ES-I3 (cell line): ENCODE data around the gene ALDH3B1.
A peak's percentile ranks its signal among the peaks of the same experiment; 100 is the strongest.

ENCODE experiments used
- H3K36me3 ChIP-seq: 2 replicates; pipeline ENCODE4 v1.6.1; 2013; ENCODE audit warnings: mild to moderate bottlenecking, low read length, control low read depth, moderate library complexity; ENCODE audit not compliant: insufficient read depth
- H3K4me1 ChIP-seq: 2 replicates; pipeline ENCODE4 v1.6.1; 2013; ENCODE audit warnings: mild to moderate bottlenecking, control low read depth, low read length; ENCODE audit not compliant: insufficient read depth
- H3K9ac ChIP-seq: 2 replicates; pipeline ENCODE4 v1.6.1; 2013; ENCODE audit warnings: low read depth, mild to moderate bottlenecking, low read length, moderate library complexity
- H3K9me3 ChIP-seq: 2 replicates; pipeline ENCODE4 v1.6.1; 2013; ENCODE audit warnings: mild to moderate bottlenecking, low read length, moderate library complexity; ENCODE audit not compliant: control insufficient read depth, insufficient read depth

The ALDH3B1 gene

GRCh38 chr11:68004551-68005335, 5.4 kb upstream of the ALDH3B1 start:
- peaks cover 10% of the 10 kb centered on the region; the same call in 1 of the 2 replicates for H3K4me1 ChIP-seq

GRCh38 chr11:68006606-68007166, 3.4 kb upstream of the ALDH3B1 start:
- Histone ChIP-seq H3K9ac (no peak overlapping the region), H3K4me1 (peaks cover 25% of the 10 kb centered on the region; the same call in 1 of the 2 replicates), H3K9me3 (no peaks in the 10 kb centered on the region), H3K36me3 (no peaks in the 10 kb centered on the region)

More at GRCh38 chr11:68004551-68005335, 5.4 kb upstream of the ALDH3B1 start:
- Histone ChIP-seq H3K9ac (peak overlapping the region; percentile 49; the same call in 1 of the 2 replicates), H3K36me3 (no peaks in the 10 kb centered on the region), H3K9me3 (no peaks in the 10 kb centered on the region)

- no peaks in the 10 kb centered on the region for H3K9me3 ChIP-seq
- peaks cover 25% of the 10 kb centered on the region; the same call in 1 of the 2 replicates for H3K4me1 ChIP-seq
- no peaks in the 10 kb centered on the region for H3K36me3 ChIP-seq
- H3K9ac ChIP-seq = no peak overlapping the region
Observed at GRCh38 chr11:68007498-68008380, 2.4 kb upstream of the ALDH3B1 start.

- Histone ChIP-seq H3K9me3 (no peaks in the 10 kb centered on the region), H3K4me1 (peaks cover 25% of the 10 kb centered on the region; the same call in 1 of the 2 replicates), H3K36me3 (no peaks in the 10 kb centered on the region), H3K9ac (no peak overlapping the region)
Observed at GRCh38 chr11:68008381-68009337, 1.5 kb upstream of the ALDH3B1 start.

- Histone ChIP-seq H3K36me3 (no peaks in the 10 kb centered on the region), H3K9me3 (no peaks in the 10 kb centered on the region), H3K9ac (no peak overlapping the region), H3K4me1 (peaks cover 23% of the 10 kb centered on the region; the same call in 1 of the 2 replicates)
Observed at GRCh38 chr11:68009391-68010089, 587 bp upstream of the ALDH3B1 start.

GRCh38 chr11:68011051-68011943, 1.2 kb downstream of the ALDH3B1 start:
- Histone ChIP-seq H3K4me1 (peaks cover 23% of the 10 kb centered on the region; the same call in 1 of the 2 replicates), H3K9me3 (no peaks in the 10 kb centered on the region), H3K9ac (no peak overlapping the region), H3K36me3 (no peaks in the 10 kb centered on the region)

GRCh38 chr11:68012044-68012842, 2.1 kb downstream of the ALDH3B1 start:
- no peaks in the 10 kb centered on the region for H3K9me3 ChIP-seq
- H3K9ac ChIP-seq = no peak overlapping the region
- peaks cover 27% of the 10 kb centered on the region; the same call in 1 of the 2 replicates for H3K4me1 ChIP-seq
- H3K36me3 ChIP-seq = no peaks in the 10 kb centered on the region

GRCh38 chr11:68012843-68013610, 2.9 kb downstream of the ALDH3B1 start:
- no peaks in the 10 kb centered on the region for H3K9me3 ChIP-seq
- no peak overlapping the region for H3K9ac ChIP-seq
- peaks cover 27% of the 10 kb centered on the region; the same call in 1 of the 2 replicates for H3K4me1 ChIP-seq
- H3K36me3 ChIP-seq = no peaks in the 10 kb centered on the region

- Histone ChIP-seq H3K36me3 (no peaks in the 10 kb centered on the region), H3K4me1 (peaks cover 27% of the 10 kb centered on the region; the same call in 1 of the 2 replicates), H3K9me3 (no peaks in the 10 kb centered on the region), H3K9ac (no peak overlapping the region)
Observed at GRCh38 chr11:68013611-68014156, 3.6 kb downstream of the ALDH3B1 start.

GRCh38 chr11:68014157-68014946, 4.2 kb downstream of the ALDH3B1 start:
- no peaks in the 10 kb centered on the region for H3K36me3 ChIP-seq
- peaks cover 27% of the 10 kb centered on the region; the same call in 1 of the 2 replicates for H3K4me1 ChIP-seq
- no peaks in the 10 kb centered on the region for H3K9me3 ChIP-seq
- H3K9ac ChIP-seq = no peak overlapping the region
